ENCODE data around the gene PNPLA1.

Gene PNPLA1, protein sequence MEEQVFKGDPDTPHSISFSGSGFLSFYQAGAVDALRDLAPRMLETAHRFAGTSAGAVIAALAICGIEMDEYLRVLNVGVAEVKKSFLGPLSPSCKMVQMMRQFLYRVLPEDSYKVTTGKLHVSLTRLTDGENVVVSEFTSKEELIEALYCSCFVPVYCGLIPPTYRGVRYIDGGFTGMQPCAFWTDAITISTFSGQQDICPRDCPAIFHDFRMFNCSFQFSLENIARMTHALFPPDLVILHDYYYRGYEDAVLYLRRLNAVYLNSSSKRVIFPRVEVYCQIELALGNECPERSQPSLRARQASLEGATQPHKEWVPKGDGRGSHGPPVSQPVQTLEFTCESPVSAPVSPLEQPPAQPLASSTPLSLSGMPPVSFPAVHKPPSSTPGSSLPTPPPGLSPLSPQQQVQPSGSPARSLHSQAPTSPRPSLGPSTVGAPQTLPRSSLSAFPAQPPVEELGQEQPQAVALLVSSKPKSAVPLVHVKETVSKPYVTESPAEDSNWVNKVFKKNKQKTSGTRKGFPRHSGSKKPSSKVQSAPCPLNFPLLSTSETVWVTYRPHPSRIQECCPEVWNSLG

GRCh38 chr6:36269834-36270705 is at the start of gene PNPLA1:
PNPLA1 (plus strand) TSS chr6:36270060; CDS start chr6:36270460, 400 bp downstream.
- in situ Hi-C loops (cut with HindIII; ENCODE audit: low sequenced_read_pairs) = no loop called here

- in situ Hi-C loops (cut with HindIII; ENCODE audit: low sequenced_read_pairs) = no loop called here
Observed at GRCh38 chr6:36220226-36220625, 49.6 kb upstream of the PNPLA1 start.

DNA sequence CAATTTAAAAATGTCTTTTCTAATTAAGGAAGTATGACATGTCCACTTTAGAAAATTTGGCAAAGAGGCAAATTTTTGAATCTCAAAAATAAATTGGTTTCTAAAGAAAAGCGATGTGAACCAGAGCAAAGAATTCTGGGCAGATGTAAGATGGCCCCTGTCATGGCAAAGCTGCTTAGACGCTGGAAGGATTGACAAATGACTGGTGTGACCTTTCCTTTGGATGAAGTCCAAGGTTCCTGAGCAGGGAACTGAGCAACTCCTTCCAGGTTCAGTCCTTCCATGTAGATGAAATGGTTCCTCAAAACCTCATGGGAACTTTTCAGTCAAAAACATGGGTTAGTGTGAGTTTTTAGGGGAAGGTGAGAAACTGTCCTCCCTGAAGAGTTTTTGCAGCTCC is 48.2 kb upstream of the PNPLA1 start:
- in situ Hi-C loops (cut with HindIII; ENCODE audit: low sequenced_read_pairs) = no loop called here

DNA sequence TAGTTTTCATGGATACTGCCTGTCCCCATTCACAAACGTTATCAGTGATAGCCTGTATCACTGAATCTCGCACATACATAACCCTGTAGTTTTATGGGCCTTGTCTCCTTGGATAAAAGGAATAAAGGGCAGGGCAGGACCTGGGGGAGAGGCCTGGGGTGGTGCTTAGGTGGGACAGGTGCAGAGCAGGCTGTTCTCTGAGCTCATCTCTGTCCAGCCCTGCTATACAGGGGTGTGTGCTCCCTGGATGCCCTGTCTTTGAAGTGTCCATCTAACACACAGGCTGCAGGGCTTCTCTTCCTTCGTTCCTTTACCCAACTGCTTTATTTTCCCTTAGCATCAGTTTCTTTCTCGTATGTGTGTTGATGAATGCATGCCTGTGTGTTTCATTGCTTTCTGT is 46.9 kb upstream of the PNPLA1 start:
- in situ Hi-C loops (cut with HindIII; ENCODE audit: low sequenced_read_pairs) = no loop called here

- in situ Hi-C loops (cut with HindIII; ENCODE audit: low sequenced_read_pairs) = no loop called here
Observed at GRCh38 chr6:36223706-36224105, 46.2 kb upstream of the PNPLA1 start.

- in situ Hi-C loops (cut with HindIII; ENCODE audit: low sequenced_read_pairs) = no loop called here
Observed at GRCh38 chr6:36224918-36225461, 44.9 kb upstream of the PNPLA1 start.

DNA sequence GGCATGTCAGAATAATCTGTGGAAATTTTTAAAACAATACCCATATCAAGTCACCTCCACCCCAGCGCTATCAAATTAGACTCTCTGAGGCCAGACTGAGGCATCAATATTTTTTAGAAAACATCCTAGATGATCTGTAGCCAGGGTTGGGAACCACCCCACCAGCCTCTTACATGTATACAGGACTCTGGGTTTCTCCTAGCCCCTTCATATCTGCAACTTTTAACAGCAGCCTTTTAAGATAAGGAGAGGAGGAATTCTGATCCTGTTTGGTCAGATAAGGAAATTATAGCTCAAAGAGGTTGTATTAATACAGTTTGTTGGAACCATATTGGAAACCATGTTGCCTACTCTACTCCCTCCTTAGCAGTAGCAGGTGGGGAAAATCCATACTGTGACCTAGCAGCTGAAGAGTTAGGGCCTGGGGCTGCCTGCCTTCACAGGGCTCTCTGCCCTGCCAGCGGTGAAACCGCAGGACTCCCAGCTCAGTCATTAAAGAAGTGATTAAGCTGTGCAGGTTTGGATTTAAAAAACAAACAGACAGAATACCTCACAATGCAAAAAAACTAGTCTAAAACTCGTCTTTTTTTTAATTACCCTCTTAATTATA is 43.3 kb upstream of the PNPLA1 start:
- in situ Hi-C loops (cut with HindIII; ENCODE audit: low sequenced_read_pairs) = no loop called here

- in situ Hi-C loops (cut with HindIII; ENCODE audit: low sequenced_read_pairs) = no loop called here
Observed at GRCh38 chr6:36227379-36228228, 42.3 kb upstream of the PNPLA1 start.

DNA sequence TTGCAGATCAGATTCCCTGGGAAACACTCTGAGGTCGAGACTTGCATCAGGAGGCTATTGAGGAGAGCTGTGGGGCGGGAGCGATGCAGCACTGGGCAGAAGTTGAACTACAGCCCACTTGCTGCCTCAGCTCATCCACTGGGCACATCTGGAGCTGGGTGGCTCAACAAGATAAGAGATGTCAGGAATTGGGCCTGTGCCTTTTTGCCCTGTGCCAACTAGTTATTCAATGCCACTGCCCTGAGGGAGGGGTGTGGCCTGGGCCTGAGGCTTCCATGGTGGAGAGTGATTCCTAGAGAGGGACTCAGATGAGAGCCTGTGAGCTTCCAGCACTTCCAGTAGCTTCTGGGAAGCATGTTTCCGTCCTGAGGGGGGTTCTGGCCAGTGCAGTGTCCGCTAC is 40.6 kb upstream of the PNPLA1 start:
- in situ Hi-C loops (cut with HindIII; ENCODE audit: low sequenced_read_pairs) = no loop called here

DNA sequence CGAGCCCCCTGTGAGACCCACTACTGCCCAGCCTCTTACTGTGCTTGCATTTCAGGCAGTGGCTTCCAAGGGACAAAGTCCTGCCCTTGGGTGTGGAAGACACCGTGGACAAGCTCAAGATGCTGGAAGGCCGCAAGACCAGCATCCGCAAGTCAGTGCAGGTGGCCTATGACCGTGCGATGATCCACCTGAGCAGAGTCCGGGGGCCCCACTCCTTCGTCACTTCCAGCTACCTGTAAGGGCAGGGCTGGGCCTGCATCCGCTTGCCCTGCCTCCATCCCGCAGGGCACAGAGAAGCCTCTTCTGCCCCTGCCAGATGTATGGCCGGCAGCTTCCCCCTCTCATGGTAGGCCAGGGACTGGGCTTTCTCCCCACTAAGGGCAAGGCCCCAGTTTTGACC is 39.5 kb upstream of the PNPLA1 start:
- in situ Hi-C loops (cut with HindIII; ENCODE audit: low sequenced_read_pairs) = no loop called here

- in situ Hi-C loops (cut with HindIII; ENCODE audit: low sequenced_read_pairs) = no loop called here
Observed at GRCh38 chr6:36232172-36232571, 37.7 kb upstream of the PNPLA1 start.

- in situ Hi-C loops (cut with HindIII; ENCODE audit: low sequenced_read_pairs) = no loop called here
Observed at GRCh38 chr6:36235309-36235708, 34.6 kb upstream of the PNPLA1 start.

- in situ Hi-C loops (cut with HindIII; ENCODE audit: low sequenced_read_pairs) = no loop called here
Observed at GRCh38 chr6:36235862-36236261, 34.0 kb upstream of the PNPLA1 start.

DNA sequence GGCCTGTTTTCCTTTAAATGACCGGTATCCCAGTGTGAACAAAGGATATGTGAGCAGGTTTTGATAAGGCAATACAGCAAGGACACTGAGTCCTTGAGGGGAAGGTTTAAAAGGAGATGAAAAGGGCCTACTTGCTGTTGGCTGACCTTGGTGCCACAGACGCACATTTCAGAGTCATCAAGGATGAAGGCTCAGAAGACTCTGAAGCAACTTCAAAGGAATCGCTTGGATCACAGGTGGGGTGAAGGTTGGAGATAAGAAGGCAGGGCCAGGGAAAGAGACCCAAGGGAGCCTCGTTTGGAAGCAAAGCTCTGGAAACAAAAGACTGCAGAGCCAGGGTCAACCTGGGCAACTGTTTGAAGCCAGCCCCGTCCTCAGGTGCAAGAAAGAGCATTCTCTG is 30.1 kb upstream of the PNPLA1 start:
- in situ Hi-C loops (cut with HindIII; ENCODE audit: low sequenced_read_pairs) = no loop called here

DNA sequence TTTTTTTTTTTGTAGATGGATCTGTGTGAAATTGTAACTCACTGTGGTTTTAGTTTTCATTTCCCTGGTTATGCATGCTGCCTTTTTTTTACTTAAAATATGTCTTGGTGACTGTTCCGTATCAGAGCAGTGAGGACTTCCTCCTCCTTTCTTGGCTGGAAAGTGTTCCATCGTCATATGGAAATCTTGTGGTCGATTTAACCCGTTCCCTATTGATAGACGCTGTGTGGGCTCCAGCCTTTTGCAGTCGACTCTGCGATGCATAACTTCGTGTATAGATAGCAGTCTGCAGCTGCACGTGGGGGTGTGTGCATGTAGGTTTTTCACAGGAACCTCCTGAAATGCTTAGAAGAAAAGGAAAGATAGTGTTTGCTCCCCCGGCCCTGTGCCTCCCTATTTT is 28.1 kb upstream of the PNPLA1 start:
- in situ Hi-C loops (cut with HindIII; ENCODE audit: low sequenced_read_pairs) = no loop called here

GRCh38 chr6:36242161-36242560 is 27.7 kb upstream of the PNPLA1 start:
- in situ Hi-C loops (cut with HindIII; ENCODE audit: low sequenced_read_pairs) = no loop called here

DNA sequence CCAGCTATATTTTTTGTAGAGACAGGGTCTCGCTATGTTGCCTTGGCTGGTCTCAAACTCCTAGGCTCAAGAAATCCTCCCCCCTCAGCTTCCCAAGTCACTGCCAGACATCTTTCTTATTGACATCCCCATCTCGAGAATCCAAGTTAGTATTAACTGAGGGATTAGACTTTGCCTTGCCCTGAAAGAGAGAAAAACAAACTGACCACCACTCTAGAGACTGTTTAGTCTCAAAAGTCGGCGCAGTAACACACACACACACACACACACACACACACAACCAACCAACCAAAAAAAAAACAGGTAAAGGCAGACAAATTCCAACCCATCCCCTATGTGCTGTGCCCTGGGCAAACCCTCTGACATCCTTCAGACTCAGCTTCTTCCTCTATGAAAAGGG is 27.2 kb upstream of the PNPLA1 start:
- in situ Hi-C loops (cut with HindIII; ENCODE audit: low sequenced_read_pairs) = no loop called here

DNA sequence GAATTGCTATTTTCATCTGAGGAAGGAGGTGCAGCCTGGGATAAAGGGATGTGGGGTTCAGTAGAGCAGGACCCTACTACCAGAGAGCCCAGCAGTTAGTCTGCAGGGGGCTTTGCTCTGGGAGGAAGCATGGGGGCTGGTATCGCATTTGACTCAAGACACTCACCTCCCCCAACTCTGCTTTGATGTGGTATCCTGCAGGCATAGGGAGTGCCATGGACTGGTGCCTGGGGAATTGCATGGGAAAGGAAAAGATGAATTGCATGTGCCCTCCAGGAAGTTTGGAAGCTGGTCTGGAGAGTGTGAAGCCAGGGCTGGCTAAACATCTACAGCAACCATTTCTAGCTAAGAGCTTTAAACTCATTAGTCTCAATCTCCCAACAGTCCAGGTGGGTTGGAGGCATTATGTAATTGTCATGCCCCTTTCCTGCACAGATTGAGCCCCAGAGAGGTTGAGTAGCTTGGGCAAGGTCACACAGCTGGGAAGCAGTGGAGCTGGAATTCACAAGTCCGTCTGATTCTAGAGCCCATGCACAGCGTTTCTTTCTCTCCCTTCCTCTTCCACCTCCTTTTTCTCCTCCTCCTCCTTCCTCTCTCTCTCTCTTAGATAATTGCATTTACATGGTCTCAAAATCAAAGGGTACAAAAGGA is 26.2 kb upstream of the PNPLA1 start:
- in situ Hi-C loops (cut with HindIII; ENCODE audit: low sequenced_read_pairs) = no loop called here

DNA sequence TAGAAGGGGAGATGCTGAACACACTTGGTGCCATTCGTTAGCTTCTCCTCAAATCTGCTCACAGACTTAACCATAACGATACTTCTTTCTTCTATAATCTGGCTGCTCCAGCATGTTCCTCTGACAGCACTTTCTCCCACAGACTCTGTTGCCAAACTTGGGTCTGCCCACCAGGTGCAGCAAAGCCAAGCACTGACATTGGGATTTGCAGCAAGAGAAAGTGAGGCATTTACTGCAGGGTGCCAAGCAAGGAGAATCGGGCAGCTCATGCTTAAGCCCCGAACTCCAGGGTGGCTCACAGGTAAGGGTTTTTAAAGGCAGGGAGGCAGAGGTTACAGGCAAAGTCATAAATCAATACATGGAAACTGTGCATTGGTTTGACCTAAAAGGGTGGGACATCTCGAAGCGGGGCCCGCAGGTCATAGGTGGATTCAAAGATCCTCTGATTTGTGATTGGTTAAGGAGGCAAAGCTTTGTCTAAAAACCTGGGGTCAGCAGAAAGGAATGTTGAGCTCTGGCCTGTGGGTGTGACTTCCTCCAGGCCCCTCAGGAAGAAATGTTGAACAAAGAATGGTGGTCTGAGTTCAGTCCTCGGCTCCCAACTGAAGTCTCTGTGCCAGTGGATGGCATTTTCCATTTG is 25.1 kb upstream of the PNPLA1 start:
- in situ Hi-C loops (cut with HindIII; ENCODE audit: low sequenced_read_pairs) = no loop called here

Data from DLD1 (cell line).